ENCODE measurements around the gene ABLIM3. TPM values are rescaled to one million over a fixed set of nuclear protein-coding genes. Genes with fewer than 3 reads are reported as not detected.

The ABLIM3 gene
- total RNA-seq, 1 donor from 2014 or later, result 2.4 TPM

DNA sequence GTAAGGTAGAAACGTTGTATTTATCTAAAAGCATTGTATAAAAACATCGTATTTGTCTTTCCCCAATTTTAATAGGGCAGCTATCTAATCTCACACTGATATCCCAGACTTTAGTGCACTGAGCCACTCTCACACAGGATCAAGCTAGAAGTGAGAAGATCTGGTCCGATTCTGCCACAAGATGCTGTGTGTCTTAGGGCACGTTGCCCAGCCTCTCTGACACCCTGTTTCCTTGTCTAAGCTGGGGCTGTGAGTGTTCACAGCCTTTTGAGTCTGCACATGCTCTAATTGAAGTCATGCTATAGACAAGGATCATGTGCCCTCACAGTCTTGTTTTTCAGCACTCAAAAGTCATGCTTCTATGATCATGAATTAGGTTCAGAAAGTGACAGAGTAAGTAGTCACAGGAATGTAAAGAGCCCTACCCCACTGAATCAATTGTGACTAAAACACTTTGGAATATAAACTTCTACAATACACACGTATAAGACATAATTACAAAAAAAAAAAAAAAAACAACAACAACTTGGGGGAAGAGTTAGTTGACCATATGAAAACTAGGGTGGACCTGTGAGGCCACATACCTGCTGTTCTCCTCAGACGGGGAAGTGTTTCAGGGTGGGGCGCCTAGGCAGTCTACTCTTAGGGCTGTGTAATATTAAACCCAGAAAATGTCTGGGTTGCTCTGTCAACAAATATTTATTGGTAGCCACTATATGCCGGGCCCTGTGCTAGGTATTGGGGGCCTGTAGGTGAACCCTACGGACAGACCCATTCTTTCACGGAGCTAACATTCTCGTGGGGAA, 893 bp upstream of the ABLIM3 start:
- H3K27me3 Mint-ChIP-seq (ENCODE audit: low read depth), result peaks cover 22% of the 10 kb centered on the region
- no peak overlapping the region for H3K27ac Mint-ChIP-seq (ENCODE audit: unreplicated experiment)
- H3K4me3 Mint-ChIP-seq, result peak overlapping the region; percentile 56
- DNase-seq (ENCODE audit: low read depth, low spot score), result no peak
- H3K36me3 Mint-ChIP-seq (ENCODE audit: low read depth), result no peaks in the 10 kb centered on the region
- H3K4me1 Mint-ChIP-seq, result peaks cover 26% of the 10 kb centered on the region
- peaks cover 4% of the 10 kb centered on the region for H3K9me3 Mint-ChIP-seq
- TF ChIP-seq, protein P1, sequence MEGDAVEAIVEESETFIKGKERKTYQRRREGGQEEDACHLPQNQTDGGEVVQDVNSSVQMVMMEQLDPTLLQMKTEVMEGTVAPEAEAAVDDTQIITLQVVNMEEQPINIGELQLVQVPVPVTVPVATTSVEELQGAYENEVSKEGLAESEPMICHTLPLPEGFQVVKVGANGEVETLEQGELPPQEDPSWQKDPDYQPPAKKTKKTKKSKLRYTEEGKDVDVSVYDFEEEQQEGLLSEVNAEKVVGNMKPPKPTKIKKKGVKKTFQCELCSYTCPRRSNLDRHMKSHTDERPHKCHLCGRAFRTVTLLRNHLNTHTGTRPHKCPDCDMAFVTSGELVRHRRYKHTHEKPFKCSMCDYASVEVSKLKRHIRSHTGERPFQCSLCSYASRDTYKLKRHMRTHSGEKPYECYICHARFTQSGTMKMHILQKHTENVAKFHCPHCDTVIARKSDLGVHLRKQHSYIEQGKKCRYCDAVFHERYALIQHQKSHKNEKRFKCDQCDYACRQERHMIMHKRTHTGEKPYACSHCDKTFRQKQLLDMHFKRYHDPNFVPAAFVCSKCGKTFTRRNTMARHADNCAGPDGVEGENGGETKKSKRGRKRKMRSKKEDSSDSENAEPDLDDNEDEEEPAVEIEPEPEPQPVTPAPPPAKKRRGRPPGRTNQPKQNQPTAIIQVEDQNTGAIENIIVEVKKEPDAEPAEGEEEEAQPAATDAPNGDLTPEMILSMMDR (conservative IDR thresholded peaks at IDR 0.05), result no peak

DNA sequence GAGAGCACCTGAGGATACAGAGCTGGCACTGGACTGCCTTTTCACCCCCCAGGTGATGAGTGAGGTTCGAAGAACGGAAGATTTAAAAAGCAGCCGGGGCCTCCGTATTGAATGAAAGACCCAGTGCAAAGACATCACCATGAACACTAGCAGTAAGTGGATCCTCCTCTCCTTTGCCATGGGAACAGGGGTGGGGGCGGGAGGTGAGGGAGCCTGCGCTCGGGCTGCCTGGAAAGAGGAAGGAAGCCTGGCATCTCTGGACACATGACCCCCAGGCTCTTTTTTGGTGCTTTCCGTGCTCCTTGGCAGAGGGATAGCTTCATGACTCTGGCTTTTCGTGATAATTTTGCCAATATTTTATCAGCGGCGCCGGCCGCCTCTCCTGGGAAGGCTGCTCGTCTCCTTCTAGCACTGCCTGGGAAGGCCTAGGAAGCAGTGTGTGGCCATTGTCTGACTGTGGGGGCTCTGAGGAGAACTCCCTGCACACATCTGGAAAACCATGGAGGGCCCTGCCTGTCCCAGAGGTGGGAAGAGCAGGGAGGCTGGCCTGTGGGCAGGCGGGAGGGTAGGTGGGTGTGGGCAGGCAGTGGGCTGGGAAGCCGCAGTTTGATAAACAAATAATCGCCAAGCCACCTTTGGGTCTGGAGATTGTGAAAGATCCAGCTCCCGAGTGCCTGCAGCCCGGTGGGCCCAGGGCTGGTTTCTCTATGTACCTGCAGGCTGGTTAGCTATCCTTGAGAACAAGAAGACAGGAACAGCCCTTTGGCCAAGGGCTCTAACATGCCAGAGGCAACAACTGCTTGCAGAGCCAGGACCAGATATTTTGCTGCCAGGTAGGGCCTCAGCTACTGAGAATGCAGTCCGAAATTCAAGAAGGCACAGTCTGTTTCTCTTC, 911 bp downstream of the ABLIM3 start:
- peaks cover 5% of the 10 kb centered on the region for H3K9me3 Mint-ChIP-seq
- TF ChIP-seq, protein P1 (conservative IDR thresholded peaks at IDR 0.05), result no peak
- no peak overlapping the region for H3K27ac Mint-ChIP-seq (ENCODE audit: unreplicated experiment)
- peaks cover 15% of the 10 kb centered on the region for H3K4me1 Mint-ChIP-seq
- H3K4me3 Mint-ChIP-seq, result peak overlapping the region; percentile 72
- H3K36me3 Mint-ChIP-seq (ENCODE audit: low read depth), result no peaks in the 10 kb centered on the region
- DNase-seq (ENCODE audit: low read depth, low spot score), result no peak
- H3K27me3 Mint-ChIP-seq (ENCODE audit: low read depth), result peaks cover 22% of the 10 kb centered on the region

DNA sequence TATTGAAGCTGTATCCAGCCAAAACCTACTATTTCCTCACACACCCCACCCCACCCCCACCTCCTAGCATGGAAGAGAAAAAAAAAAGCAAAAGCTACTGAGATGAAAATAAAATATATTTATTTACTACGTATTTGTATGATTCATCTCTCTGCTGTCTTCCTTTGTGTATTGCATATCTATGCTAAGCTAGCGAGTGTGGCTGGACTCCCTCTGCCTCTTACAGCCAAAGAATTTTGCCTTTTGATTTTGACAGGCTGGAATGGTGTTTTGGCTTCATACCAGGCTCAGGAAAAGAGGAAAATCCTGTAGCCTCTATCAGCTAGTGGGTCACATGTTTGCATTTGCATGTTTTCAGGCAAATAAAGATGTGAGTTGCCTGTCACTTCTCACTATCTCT, 2.2 kb downstream of the ABLIM3 start:
- H3K27ac Mint-ChIP-seq (ENCODE audit: unreplicated experiment), result no peak overlapping the region
- H3K9me3 Mint-ChIP-seq, result peaks cover 5% of the 10 kb centered on the region
- no peak for DNase-seq (ENCODE audit: low read depth, low spot score)
- no peaks in the 10 kb centered on the region for H3K36me3 Mint-ChIP-seq (ENCODE audit: low read depth)
- TF ChIP-seq, protein P1 (conservative IDR thresholded peaks at IDR 0.05), result no peak
- peaks cover 19% of the 10 kb centered on the region for H3K27me3 Mint-ChIP-seq (ENCODE audit: low read depth)
- peaks cover 15% of the 10 kb centered on the region for H3K4me1 Mint-ChIP-seq
- H3K4me3 Mint-ChIP-seq, result no peak overlapping the region

DNA sequence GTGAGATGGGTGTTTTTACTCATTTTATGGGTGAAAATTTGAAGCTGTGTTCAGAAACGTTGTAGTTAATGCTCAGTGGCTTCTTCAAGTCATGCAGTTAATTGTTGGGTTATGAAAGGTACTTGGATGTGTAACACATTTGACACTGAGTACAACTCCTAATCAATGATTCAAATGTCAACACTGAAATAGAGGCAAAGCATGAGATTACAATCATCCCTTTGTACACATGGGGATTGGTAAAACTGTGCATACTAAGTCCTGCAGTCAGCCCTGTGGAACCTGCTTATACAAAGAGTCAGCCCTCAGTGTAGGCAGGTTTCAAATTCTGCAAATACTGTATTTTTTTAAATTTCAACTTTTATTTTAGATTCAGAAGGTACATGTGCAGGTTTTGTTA, 3.3 kb downstream of the ABLIM3 start:
- no peak for DNase-seq (ENCODE audit: low read depth, low spot score)
- Mint-ChIP-seq H3K27ac (ENCODE audit: unreplicated experiment) (no peak overlapping the region), H3K4me3 (peak overlapping the region; percentile 5), H3K36me3 (ENCODE audit: low read depth) (no peaks in the 10 kb centered on the region), H3K9me3 (peaks cover 5% of the 10 kb centered on the region), H3K27me3 (ENCODE audit: low read depth) (peaks cover 19% of the 10 kb centered on the region), H3K4me1 (peaks cover 15% of the 10 kb centered on the region)
- TF ChIP-seq, protein P1 (conservative IDR thresholded peaks at IDR 0.05), result no peak

DNA sequence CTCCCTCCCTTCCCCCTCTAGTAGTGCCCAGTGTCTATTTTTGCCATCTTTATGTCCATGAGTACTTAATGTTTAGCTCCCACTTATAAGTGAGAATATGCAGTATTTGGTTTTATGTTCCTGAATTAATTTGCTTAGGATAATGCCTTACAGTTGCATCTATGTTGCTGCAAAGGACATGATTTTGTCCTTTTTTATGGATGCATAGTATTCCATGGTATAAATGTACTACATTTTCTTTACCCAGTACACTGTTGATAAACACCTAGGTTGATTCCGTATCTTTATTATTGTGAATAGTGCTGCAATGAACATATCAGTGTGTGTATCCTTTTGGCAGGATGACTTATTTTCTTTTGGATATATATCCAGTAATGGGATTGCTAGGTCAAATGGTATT, 3.8 kb downstream of the ABLIM3 start:
- Mint-ChIP-seq H3K4me3 (no peak overlapping the region), H3K27ac (ENCODE audit: unreplicated experiment) (no peak overlapping the region), H3K9me3 (peaks cover 5% of the 10 kb centered on the region), H3K27me3 (ENCODE audit: low read depth) (peaks cover 19% of the 10 kb centered on the region), H3K36me3 (ENCODE audit: low read depth) (no peaks in the 10 kb centered on the region), H3K4me1 (peaks cover 15% of the 10 kb centered on the region)
- TF ChIP-seq, protein P1 (conservative IDR thresholded peaks at IDR 0.05), result no peak
- no peak for DNase-seq (ENCODE audit: low read depth, low spot score)
